Bladder microvascular endothelial cell (primary cell): ENCODE results near the gene EEF1G. TPM values are rescaled to one million over a fixed set of nuclear protein-coding genes. Genes with fewer than 3 reads are reported as not detected.

ENCODE experiments used
- total RNA-seq: library from RNA; depleted of rRNA; stranded (reverse); fragments of >200 nt; gene quantifications from 2 replicates; pipeline ENCODE4 v1.2.3, GENCODE V29; 2014

The EEF1G gene, protein sequence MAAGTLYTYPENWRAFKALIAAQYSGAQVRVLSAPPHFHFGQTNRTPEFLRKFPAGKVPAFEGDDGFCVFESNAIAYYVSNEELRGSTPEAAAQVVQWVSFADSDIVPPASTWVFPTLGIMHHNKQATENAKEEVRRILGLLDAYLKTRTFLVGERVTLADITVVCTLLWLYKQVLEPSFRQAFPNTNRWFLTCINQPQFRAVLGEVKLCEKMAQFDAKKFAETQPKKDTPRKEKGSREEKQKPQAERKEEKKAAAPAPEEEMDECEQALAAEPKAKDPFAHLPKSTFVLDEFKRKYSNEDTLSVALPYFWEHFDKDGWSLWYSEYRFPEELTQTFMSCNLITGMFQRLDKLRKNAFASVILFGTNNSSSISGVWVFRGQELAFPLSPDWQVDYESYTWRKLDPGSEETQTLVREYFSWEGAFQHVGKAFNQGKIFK
- total RNA-seq = 1,133 and 1,197 TPM in 2 replicates

GRCh38 chr11:62573592-62574362 lies at the start of gene EEF1G:
EEF1G (minus strand) TSS chr11:62573891; CDS start chr11:62573842, 49 bp downstream.

GRCh38 chr11:62621567-62622470 lies 48.1 kb upstream of the EEF1G start, which contains the start of gene B3GAT3:
B3GAT3 (minus strand) TSS chr11:62621986; CDS start chr11:62621947, 39 bp downstream.

DNA sequence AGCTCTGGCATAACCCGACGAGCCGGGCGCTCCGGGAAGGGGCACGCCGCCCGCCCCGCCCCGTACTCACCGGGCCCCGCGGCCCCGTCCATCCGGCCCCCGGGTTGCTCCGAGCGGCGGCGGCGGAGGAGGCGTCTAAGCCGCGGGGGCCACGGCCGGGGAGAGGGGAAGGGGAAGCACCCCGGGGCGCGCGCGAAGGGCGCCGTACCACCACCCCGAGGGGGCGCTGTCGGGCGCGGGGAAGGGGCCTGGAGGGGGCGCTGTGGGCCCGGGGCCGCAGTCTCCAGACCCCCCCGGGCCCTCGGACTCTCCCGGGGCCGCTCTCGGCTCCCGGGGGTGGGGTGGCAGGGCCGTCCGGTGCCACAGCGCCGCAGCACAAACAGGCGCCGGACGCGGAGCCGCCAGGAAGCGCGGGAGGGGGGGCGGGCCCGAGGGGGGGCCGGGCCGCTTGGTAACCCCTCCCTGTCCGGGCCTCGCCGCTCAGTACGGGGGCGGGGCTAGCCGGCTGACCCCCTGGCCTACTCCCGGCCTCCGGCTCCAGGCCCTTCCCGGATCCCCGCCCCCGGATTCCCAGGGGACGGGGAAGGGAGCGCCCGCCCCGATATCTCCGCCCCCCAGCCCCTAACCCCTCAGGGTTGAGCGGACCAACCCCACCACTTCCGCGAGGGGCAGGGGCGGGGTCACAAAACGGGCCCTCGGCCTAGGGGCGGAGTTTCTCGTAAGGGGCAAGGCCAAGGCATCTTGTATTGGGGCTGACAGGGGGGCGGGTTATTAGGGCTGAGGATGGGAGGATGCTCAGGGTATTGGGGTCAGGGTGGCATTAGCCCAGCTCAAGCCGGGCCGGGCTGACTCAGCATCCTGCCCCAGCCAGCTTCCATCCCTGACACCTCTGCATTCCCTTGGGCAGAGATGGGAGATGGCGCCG lies 38.9 kb upstream of the EEF1G start, which contains the start of the genes EML3 and ROM1:
TSS of gene EML3 (minus strand) at position 410 of the 925 bp plus-strand sequence. CDS start at position 92, 318 bp downstream.
TSS of gene ROM1 (plus strand) at position 892 of the 925 bp plus-strand sequence. CDS start at position 917, 25 bp downstream.

DNA sequence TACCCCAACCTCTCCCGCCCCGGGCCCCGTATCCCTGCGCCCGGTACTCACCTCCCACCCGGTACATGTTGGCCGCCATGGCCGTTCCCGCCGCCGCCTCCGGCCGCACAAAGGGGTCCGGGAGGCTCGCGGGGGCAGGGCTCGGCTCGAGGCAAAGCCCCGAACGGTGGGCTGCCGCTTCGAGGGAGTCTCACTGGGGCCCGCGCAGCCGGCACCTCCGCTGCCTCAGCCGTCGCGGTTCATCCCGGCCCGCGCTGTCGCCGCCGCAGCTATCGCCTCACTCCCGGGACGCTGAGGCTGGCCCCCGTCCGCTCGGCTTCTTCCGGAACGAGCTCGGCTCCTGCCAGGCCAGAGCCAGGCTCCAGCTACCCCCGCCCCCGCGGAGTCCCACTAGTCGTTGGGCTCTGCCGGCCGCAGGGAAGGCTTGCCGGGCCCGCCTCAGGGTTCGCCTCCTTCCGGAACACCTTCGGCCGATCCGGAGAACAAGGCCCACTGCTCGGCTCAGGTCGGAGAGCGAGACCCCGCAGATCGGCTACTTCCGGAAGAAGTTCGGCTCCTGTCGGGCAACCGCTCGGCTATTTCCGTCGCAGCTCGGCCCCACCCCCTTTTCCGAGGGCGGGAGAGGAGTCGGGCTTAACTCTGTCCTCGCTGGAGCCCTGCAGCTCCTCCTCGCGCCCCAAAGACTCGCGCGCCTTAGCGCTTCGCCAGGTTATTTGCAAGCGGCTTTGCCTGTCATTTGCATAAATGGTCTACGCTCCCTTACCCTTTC lies 27.9 kb upstream of the EEF1G start, which contains the start of gene MTA2:
TSS of gene MTA2 (minus strand) at position 494 of the 769 bp plus-strand sequence. CDS start at position 79, 415 bp downstream.

DNA sequence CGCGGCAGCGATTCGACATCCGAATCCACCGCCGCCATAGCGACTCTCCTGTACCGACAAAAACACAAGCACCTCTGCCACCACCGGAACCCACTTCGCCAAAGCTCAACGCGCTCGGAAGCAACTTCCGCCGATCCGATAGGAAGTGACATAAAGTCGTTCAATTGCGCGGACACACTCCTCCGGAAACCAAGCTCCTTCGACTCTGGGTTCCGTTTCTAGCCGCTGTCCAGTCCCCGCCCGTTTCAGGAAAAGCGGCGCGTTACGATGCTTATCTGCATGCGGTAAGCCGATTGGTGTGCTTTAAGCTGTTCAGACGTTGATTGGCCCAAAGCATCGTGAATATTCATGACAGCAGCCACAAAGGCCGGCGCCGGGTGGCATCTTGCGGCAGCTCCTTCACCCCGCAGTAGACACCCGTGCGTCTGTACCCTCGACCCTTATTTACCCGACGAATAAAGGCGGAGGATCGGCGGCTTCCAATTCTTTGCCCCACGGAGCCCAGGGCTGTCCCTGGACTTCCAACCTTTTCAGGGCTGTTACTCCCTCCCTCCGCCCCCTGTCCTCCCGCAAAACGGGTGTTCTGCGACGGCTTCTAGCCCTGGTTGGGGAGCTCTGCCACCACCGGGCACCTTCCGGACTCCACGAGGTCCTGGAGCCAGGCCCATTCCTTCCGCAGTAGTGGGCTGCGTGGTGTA lies 17.9 kb upstream of the EEF1G start, which contains the start of gene TUT1:
TSS of gene TUT1 (minus strand) at position 76 of the 698 bp plus-strand sequence. CDS start at position 38, 38 bp downstream.

GRCh38 chr11:62546244-62546928 lies 27.3 kb downstream of the EEF1G start, which contains the start of gene AHNAK:
AHNAK (minus strand) TSS chr11:62546806; CDS start chr11:62536098, 10,708 bp downstream.

Other genes starting within 250 kb of the EEF1G start
- gene ASRGL1, start 236.4 kb downstream of the EEF1G start, total RNA-seq = 27.6 and 33.4 TPM in 2 replicates
- not detected in 2 replicates for gene SCGB1A1, start 154.9 kb downstream of the EEF1G start, total RNA-seq
- gene AHNAK, start 27.1 kb downstream of the EEF1G start, total RNA-seq = 329 and 449 TPM in 2 replicates
- 9.2 and 12.8 TPM in 2 replicates for gene TUT1, start 17.6 kb upstream of the EEF1G start, total RNA-seq
- gene MTA2, start 28.0 kb upstream of the EEF1G start, total RNA-seq = 177 and 185 TPM in 2 replicates
- 26.9 and 35.7 TPM in 2 replicates for gene EML3, start 38.9 kb upstream of the EEF1G start, total RNA-seq
- gene ROM1, start 39.4 kb upstream of the EEF1G start, total RNA-seq = 2.1 and 4.9 TPM in 2 replicates
- gene B3GAT3, start 48.1 kb upstream of the EEF1G start, total RNA-seq = 16.7 and 19.2 TPM in 2 replicates
- gene GANAB, start 72.7 kb upstream of the EEF1G start, total RNA-seq = 177 and 354 TPM in 2 replicates
- gene INTS5, start 79.4 kb upstream of the EEF1G start, total RNA-seq = 16.8 and 20.8 TPM in 2 replicates
- gene C11orf98, start 91.3 kb upstream of the EEF1G start, total RNA-seq = 29.8 and 31.6 TPM in 2 replicates
- 7.7 and 7.9 TPM in 2 replicates for gene CSKMT, start 91.4 kb upstream of the EEF1G start, total RNA-seq
- gene UQCC3, start 97.8 kb upstream of the EEF1G start, total RNA-seq = 9.0 and 10.5 TPM in 2 replicates
- 1.6 and 2.8 TPM in 2 replicates for gene LBHD1, start 98.4 kb upstream of the EEF1G start, total RNA-seq
- gene UBXN1, start 105.2 kb upstream of the EEF1G start, total RNA-seq = 145 and 155 TPM in 2 replicates
- gene LRRN4CL, start 115.6 kb upstream of the EEF1G start, total RNA-seq = under 0.01 and 0.31 TPM in 2 replicates
- 14.2 and 15.7 TPM in 2 replicates for gene BSCL2, start 133.5 kb upstream of the EEF1G start, total RNA-seq
- not detected in 2 replicates for gene GNG3, start 133.8 kb upstream of the EEF1G start, total RNA-seq
- gene HNRNPUL2, start 153.6 kb upstream of the EEF1G start, total RNA-seq = 9.9 and 18.2 TPM in 2 replicates
- gene TTC9C, start 154.6 kb upstream of the EEF1G start, total RNA-seq = 32.5 and 33.0 TPM in 2 replicates
- gene ZBTB3, start 180.3 kb upstream of the EEF1G start, total RNA-seq = 7.8 TPM in 2 replicates
- 49.9 and 61.2 TPM in 2 replicates for gene POLR2G, start 187.7 kb upstream of the EEF1G start, total RNA-seq
- 19.3 and 43.2 TPM in 2 replicates for gene TAF6L, start 197.5 kb upstream of the EEF1G start, total RNA-seq
- 17.2 and 21.3 TPM in 2 replicates for gene TMEM179B, start 213.5 kb upstream of the EEF1G start, total RNA-seq
- gene TMEM223, start 218.1 kb upstream of the EEF1G start, total RNA-seq = 11.3 and 11.5 TPM in 2 replicates
- gene NXF1, start 231.5 kb upstream of the EEF1G start, total RNA-seq = 11.8 and 50.6 TPM in 2 replicates